Gastrocnemius medialis (tissue), 4 donors: ENCODE measurements around the gene PXN.
"Not testable (repeated sequence)": the region's sequence is repeated elsewhere in the genome, so short reads cannot be mapped to it uniquely, and the experiment has no call there.

ENCODE experiments used
- POLR2A ChIP-seq, 2 donors: fragments of 450-650 bp; IDR thresholded peaks; one replicate each; pipeline ENCODE4 v1.6.1; 2017; ENCODE audit warnings: antibody characterized with exemption in 2 of 2, mild to moderate bottlenecking in 2 of 2, moderate library complexity in 2 of 2
- TF ChIP-seq, protein P1 (sequence below), 5 experiments: fragments of 450-650 bp in 3 of 5; fragments of 200-600 bp in 2 of 5; sonication (generic) in 2 of 5; IDR thresholded peaks in 4 of 5; conservative IDR thresholded peaks in 1 of 5; 1 replicate in 4 of 5; 2 replicates in 1 of 5; pipeline ENCODE4 v1.5.1; 2016 to 2019; ENCODE audit warnings: antibody characterized with exemption in 5 of 5, mild to moderate bottlenecking in 3 of 5, moderate library complexity in 3 of 5

GRCh38 chr12:120206781-120207180, 58.7 kb downstream of the PXN start:
- TF ChIP-seq, protein P1, sequence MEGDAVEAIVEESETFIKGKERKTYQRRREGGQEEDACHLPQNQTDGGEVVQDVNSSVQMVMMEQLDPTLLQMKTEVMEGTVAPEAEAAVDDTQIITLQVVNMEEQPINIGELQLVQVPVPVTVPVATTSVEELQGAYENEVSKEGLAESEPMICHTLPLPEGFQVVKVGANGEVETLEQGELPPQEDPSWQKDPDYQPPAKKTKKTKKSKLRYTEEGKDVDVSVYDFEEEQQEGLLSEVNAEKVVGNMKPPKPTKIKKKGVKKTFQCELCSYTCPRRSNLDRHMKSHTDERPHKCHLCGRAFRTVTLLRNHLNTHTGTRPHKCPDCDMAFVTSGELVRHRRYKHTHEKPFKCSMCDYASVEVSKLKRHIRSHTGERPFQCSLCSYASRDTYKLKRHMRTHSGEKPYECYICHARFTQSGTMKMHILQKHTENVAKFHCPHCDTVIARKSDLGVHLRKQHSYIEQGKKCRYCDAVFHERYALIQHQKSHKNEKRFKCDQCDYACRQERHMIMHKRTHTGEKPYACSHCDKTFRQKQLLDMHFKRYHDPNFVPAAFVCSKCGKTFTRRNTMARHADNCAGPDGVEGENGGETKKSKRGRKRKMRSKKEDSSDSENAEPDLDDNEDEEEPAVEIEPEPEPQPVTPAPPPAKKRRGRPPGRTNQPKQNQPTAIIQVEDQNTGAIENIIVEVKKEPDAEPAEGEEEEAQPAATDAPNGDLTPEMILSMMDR (IDR thresholded peaks at IDR 0.05 in 4 of 5, conservative IDR thresholded peaks at IDR 0.05 in 1 of 5): not testable (repeated sequence)
- not testable (repeated sequence) for TF ChIP-seq POLR2A (IDR thresholded peaks at IDR 0.05)
